ENCODE data around the gene TRIP12.
A peak's percentile ranks its signal among the peaks of the same experiment; 100 is the strongest.

TRIP12 gene

DNA sequence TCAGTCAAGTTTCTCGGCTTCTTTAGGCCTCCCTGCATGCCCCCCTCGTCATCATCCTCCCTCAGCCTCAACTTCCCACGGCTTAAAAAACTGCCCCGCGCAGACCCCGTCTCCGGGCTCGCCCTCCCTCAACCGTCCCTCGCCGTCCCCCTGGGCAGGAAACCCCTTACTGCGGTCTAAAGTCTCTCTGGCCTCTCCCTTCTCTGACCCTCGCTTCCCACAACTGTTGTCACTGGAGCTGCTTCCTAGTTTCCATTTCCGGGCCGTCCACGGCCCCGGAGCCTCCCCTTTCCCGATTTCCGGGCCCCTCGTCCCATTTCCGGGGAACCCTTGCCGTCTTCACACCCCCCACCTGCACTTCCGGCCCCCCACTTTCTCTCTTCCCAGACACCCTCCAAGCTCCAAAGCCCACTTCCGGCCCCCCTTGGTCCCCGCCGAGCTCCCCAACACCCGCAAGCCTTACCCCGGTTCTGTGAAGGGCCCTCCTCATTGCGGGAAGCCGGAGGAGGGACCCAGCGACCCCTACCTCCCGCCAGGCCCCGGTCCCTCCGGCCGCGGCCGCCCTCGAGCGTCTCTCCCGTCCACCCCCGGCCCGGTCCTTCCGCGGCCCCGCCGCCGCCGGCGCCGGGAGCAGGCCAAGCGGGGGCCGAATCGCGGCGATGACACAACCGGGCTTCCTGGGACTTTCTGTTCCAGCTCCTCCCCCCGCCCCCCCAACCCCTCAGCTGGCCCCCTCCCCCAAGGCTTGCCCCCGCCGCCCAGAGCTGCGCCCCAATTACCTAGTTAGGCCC lies 513 bp downstream of the TRIP12 start (continued):
- TF ChIP-seq, protein P1, sequence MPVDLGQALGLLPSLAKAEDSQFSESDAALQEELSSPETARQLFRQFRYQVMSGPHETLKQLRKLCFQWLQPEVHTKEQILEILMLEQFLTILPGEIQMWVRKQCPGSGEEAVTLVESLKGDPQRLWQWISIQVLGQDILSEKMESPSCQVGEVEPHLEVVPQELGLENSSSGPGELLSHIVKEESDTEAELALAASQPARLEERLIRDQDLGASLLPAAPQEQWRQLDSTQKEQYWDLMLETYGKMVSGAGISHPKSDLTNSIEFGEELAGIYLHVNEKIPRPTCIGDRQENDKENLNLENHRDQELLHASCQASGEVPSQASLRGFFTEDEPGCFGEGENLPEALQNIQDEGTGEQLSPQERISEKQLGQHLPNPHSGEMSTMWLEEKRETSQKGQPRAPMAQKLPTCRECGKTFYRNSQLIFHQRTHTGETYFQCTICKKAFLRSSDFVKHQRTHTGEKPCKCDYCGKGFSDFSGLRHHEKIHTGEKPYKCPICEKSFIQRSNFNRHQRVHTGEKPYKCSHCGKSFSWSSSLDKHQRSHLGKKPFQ (tag by site-specific recombination; IDR thresholded peaks at IDR 0.05): peak; percentile 28; the same call in 1 of the 2 replicates
- TF ChIP-seq, protein P2, sequence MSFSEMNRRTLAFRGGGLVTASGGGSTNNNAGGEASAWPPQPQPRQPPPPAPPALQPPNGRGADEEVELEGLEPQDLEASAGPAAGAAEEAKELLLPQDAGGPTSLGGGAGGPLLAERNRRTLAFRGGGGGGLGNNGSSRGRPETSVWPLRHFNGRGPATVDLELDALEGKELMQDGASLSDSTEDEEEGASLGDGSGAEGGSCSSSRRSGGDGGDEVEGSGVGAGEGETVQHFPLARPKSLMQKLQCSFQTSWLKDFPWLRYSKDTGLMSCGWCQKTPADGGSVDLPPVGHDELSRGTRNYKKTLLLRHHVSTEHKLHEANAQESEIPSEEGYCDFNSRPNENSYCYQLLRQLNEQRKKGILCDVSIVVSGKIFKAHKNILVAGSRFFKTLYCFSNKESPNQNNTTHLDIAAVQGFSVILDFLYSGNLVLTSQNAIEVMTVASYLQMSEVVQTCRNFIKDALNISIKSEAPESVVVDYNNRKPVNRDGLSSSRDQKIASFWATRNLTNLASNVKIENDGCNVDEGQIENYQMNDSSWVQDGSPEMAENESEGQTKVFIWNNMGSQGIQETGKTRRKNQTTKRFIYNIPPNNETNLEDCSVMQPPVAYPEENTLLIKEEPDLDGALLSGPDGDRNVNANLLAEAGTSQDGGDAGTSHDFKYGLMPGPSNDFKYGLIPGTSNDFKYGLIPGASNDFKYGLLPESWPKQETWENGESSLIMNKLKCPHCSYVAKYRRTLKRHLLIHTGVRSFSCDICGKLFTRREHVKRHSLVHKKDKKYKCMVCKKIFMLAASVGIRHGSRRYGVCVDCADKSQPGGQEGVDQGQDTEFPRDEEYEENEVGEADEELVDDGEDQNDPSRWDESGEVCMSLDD (tag by site-specific recombination; IDR thresholded peaks at IDR 0.05): peak; percentile 98
- peak; percentile 10 for TF ChIP-seq SP3 (tag by site-specific recombination; IDR thresholded peaks at IDR 0.05)
- peak; percentile 53 for TF ChIP-seq SCRT2 (tag by site-specific recombination; IDR thresholded peaks at IDR 0.05)
- peak; percentile 56 for TF ChIP-seq ZNF629 (tag by site-specific recombination; IDR thresholded peaks at IDR 0.05)
- no peak for TF ChIP-seq ZNF701 (tag by site-specific recombination; IDR thresholded peaks at IDR 0.05)
- TF ChIP-seq, protein P3, sequence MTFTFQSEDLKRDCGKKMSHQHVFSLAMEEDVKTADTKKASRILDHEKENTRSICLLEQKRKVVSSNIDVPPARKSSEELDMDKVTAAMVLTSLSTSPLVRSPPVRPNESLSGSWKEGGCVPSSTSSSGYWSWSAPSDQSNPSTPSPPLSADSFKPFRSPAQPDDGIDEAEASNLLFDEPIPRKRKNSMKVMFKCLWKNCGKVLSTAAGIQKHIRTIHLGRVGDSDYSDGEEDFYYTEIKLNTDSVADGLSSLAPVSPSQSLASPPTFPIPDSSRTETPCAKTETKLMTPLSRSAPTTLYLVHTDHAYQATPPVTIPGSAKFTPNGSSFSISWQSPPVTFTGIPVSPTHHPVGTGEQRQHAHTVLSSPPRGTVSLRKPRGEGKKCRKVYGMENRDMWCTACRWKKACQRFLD (tag by site-specific recombination; IDR thresholded peaks at IDR 0.05): no peak
- TF ChIP-seq PRDM1 (tag by site-specific recombination; IDR thresholded peaks at IDR 0.05): peak; percentile 46; the same call in 1 of the 2 replicates

DNA sequence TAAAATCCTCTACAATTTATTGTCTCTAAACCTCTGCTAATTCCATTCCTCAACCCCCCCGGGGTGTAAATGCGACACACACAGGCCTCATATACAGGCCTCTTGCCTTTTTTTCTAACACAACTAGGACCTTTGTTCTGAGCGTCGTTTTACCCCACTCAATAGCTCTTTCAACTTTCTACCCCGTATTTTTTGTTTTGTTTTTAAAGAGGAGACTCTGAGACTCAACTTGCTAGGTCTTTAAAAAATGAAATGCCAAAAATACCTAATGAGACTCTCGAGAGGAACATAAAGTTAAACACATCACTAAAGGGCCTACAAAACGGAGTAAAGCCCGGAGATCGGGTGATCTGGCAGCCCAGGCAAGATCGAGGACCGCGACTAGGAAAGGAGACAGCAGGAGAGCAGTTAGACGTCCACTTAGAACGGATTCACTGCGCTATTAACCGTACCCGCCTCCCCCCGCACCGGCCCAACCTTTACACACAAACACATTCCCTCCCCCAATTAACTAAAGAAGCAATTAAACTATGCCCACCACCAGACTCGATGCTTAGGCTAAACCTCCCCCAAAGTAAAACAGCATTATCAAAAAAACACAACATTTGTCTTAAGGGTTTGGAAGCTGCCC lies 1.7 kb downstream of the TRIP12 start:
- H3K36me3 ChIP-seq (ENCODE audit: control insufficient read depth in 2 of 2, insufficient read depth in 1 of 2, low read length in 2 of 2): peaks cover 8 to 25% of the 10 kb centered on the region in 2 experiments; a peak in 2 of 3 replicates
- no peaks in the 10 kb centered on the region for H3K4me1 ChIP-seq (ENCODE audit: control insufficient read depth, insufficient read depth, low read length)
- H3K27ac ChIP-seq (ENCODE audit: extremely low read depth, low read depth, low read length): peak overlapping the region; percentile 92
- POLR2A ChIA-PET: no interaction called here
- CTCF ChIA-PET: interaction anchor here (1.8 kb wide), 1 partner anchor 7 kb away, joined by 7 read pairs; no protein-coding TSS in a partner anchor
- H3K4me3 ChIP-seq (ENCODE audit: low read depth, low read length): peak overlapping the region; percentile 95
- no peak for TF ChIP-seq ZNF530 (tag by site-specific recombination; IDR thresholded peaks at IDR 0.05; ENCODE audit: low read depth)
- TF ChIP-seq ZNF600 (tag by site-specific recombination; IDR thresholded peaks at IDR 0.05): peak; percentile 46; the same call in 1 of the 2 replicates
- TF ChIP-seq, protein P4, sequence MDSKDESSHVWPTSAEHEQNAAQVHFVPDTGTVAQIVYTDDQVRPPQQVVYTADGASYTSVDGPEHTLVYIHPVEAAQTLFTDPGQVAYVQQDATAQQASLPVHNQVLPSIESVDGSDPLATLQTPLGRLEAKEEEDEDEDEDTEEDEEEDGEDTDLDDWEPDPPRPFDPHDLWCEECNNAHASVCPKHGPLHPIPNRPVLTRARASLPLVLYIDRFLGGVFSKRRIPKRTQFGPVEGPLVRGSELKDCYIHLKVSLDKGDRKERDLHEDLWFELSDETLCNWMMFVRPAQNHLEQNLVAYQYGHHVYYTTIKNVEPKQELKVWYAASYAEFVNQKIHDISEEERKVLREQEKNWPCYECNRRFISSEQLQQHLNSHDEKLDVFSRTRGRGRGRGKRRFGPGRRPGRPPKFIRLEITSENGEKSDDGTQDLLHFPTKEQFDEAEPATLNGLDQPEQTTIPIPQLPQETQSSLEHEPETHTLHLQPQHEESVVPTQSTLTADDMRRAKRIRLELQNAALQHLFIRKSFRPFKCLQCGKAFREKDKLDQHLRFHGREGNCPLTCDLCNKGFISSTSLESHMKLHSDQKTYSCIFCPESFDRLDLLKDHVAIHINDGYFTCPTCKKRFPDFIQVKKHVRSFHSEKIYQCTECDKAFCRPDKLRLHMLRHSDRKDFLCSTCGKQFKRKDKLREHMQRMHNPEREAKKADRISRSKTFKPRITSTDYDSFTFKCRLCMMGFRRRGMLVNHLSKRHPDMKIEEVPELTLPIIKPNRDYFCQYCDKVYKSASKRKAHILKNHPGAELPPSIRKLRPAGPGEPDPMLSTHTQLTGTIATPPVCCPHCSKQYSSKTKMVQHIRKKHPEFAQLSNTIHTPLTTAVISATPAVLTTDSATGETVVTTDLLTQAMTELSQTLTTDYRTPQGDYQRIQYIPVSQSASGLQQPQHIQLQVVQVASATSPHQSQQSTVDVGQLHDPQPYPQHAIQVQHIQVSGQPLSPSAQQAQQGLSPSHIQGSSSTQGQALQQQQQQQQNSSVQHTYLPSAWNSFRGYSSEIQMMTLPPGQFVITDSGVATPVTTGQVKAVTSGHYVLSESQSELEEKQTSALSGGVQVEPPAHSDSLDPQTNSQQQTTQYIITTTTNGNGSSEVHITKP (tag by site-specific recombination; IDR thresholded peaks at IDR 0.05): 0 out of 2 replicates have a peak, but pooled peaks have one; percentile 9
- TF ChIP-seq ZNF654 (tag by site-specific recombination; IDR thresholded peaks at IDR 0.05; ENCODE audit: low read depth): no peak
- 0 out of 2 replicates have a peak, but pooled peaks have one; percentile 19 for TF ChIP-seq ZNF2 (tag by site-specific recombination; IDR thresholded peaks at IDR 0.05)
- TF ChIP-seq ZNF324 (tag by site-specific recombination; IDR thresholded peaks at IDR 0.05): no peak
- no peak for TF ChIP-seq ZFP3 (tag by site-specific recombination; IDR thresholded peaks at IDR 0.05; ENCODE audit: low read depth)
- peak; percentile 40 for TF ChIP-seq ZNF341 (tag by site-specific recombination; IDR thresholded peaks at IDR 0.05; ENCODE audit: low read depth)
- 0 out of 2 replicates have a peak, but pooled peaks have one; percentile 28 for TF ChIP-seq ZBTB17 (tag by site-specific recombination; IDR thresholded peaks at IDR 0.05)
- TF ChIP-seq ZFP37 (tag by site-specific recombination; IDR thresholded peaks at IDR 0.05): 0 out of 2 replicates have a peak, but pooled peaks have one; percentile 23
- TF ChIP-seq ZBTB20 (tag by site-specific recombination; IDR thresholded peaks at IDR 0.05): peak; percentile 27; the same call in 1 of the 2 replicates
- TF ChIP-seq GLIS1 (tag by site-specific recombination; IDR thresholded peaks at IDR 0.05): 0 out of 2 replicates have a peak, but pooled peaks have one; percentile 17
- 0 out of 2 replicates have a peak, but pooled peaks have one; percentile 12 for TF ChIP-seq ZNF335 (tag by site-specific recombination; conservative IDR thresholded peaks at IDR 0.05)
- TF ChIP-seq SP2 (tag by site-specific recombination; IDR thresholded peaks at IDR 0.05): 0 out of 2 replicates have a peak, but pooled peaks have one; percentile 29
- no peaks in the 10 kb centered on the region for H3K9me3 ChIP-seq (ENCODE audit: control insufficient read depth, insufficient read depth, low read depth, low read length)
